ENCODE measurements around the gene TM9SF4.

TM9SF4 gene, protein sequence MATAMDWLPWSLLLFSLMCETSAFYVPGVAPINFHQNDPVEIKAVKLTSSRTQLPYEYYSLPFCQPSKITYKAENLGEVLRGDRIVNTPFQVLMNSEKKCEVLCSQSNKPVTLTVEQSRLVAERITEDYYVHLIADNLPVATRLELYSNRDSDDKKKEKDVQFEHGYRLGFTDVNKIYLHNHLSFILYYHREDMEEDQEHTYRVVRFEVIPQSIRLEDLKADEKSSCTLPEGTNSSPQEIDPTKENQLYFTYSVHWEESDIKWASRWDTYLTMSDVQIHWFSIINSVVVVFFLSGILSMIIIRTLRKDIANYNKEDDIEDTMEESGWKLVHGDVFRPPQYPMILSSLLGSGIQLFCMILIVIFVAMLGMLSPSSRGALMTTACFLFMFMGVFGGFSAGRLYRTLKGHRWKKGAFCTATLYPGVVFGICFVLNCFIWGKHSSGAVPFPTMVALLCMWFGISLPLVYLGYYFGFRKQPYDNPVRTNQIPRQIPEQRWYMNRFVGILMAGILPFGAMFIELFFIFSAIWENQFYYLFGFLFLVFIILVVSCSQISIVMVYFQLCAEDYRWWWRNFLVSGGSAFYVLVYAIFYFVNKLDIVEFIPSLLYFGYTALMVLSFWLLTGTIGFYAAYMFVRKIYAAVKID

DNA sequence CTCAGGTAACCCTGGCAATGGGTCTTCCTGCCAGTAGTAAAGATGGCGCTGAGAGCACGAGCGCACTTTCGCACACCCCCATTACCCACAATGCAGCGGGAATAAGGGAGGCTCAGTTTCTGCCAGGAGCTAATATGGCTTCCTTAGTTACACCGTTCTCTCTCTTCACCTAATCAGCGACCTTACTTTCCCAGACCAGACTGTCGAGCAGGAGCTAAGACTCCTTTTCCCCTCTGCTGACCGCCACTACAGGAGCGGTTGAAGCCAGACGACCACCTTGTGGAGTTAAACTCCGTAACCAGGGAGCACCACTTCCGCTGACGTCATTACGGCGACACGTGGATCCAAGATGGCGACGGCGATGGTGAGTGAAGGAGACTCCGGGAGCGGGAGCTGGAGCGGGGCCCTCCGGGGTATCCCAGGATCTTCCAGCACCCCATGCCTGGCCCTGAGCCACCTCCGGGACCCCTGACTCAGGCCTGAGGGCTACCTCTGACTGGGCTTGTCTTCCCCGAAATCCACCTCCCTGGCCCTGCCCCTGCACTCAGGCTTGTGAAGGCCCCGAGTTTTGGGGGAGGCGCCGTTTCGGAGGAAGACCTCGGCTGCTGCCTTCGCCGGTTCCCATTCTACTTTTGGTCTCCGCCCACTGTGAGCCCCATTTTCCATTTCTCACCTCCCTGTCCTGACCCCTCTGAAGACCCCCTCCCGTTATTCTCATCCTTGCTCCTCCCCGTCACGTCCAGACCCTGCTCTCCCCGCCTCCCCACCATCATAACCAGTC lies at the start of gene TM9SF4:
Gene TM9SF4, plus strand, starts transcription at position 323 of the 781 bp plus-strand sequence. Its CDS starts 27 bp downstream, at position 350.
- peak; percentile 82 for DNase-seq

DNA sequence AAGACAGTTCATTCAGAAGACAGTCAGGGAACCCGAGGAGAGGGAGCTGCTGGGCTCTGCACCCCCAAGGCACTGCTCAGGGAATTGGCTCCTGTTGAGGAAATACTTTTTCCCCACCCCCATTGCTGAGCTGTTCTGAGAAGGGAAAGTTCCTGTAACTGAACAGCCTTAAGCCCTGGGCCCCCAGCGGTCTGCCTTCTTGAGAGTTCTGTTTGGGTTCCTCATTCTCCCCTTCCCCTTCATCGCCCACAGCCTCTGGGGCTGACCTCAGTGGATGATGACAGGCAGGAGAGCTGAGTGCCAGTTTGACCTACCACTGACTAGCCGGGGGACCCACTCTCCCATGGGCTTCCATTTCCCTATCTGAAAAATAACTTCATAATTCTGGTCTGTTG lies 46.7 kb upstream of the TM9SF4 start:
- no peak for DNase-seq

DNA sequence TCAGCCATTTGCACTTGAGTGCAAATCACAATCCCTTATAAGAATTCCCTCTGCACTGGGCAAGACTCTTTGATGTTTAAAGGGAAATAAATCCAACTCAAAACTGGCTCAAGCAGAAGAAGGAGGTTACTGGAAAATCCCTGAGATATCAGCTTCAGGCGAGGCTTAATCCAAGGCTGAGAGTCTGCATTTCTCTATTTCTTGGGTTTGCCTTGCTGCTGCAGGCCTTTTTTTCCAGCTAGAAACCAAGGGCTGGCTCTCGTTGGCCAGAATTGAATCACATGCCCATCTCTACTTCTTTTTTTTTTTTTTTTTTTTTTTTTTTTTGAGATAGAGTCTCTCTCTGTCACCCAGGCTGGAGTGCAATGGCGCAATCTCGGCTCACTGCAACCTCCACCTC lies 45.8 kb upstream of the TM9SF4 start:
- DNase-seq, result no peak

DNA sequence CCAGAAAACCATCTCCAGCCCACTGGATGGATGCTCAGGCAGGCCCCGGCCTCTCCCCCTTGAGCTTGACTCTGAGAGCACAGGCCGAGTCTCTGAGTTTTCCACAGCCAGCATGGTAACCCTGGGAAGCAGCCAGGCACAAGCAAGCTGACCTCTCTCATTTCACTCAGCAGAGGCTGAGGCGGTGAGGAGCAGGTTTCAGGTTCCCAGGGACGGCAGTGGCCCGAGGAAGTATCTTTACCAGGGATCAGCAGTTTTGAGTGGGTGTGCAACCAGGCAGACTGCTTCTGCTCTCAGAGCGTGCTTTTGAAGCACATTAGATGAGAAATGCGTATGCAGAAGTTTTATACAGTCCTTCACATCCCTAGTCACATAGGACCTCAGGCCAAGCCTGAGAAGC lies 44.8 kb upstream of the TM9SF4 start:
- DNase-seq, result no peak

DNA sequence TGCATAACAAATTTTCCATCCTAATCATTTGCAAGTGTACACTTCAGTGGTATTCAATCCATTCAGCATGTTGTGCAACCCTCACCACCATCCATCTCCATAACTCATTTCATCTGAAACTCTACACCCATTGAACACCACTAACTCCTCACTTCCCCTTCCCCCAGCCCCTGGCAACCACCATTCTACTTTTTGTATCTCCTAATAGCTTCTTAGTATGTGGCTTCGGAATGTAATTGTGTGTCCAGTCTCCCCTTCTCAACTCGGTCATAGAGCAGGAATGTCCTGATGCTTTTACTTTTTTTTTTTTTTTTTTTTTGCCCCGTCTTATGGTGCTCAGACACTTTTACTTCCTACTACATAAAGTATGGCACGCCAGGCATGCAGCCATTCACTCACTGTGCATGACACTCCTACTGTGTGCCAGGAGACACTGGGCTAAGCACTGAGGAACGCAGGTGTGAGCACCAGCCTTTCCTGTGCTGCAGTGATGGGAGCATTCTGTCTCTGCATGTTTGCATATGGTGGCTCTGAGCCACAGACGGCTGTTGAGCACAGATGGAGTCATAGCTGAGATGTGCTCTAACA lies 42.2 kb upstream of the TM9SF4 start:
- DNase-seq, result no peak

DNA sequence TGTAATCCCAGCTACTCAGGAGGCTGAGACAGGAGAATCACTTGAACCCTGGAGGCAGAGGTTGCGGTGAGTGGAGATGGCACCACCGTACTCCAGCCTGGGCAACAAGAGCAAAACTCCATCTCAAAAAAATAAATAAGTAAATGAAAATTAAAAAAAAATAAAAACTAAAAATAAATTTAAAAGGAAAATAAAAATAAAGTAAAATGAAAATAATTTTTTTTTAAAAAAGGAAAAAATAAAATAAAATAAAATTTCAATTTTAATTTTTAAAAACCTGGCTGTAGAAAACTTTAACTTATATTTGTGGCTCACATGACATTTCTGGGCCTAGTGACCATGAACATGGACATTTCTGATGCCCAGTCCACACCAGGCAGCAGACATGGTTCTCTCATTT lies 41.3 kb upstream of the TM9SF4 start:
- no peak for DNase-seq

DNA sequence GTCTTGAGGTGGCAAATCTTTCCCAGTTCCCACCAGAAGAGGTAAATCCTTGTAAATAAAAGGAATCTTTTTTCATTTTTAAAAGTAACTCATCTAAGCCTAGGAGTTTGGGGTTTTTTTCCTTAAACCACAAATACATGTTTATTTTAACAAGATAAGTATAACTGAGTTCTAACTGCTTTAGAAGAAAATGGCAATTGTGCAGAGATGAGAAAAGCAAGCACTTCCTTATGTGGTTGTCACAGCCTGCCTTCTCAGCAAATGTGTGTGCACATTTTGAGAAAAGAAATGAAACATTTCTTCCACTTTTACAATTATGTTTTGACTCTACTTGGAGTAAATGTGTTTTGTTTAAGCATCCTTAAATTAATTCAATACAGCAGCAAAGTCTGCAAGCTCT lies 39.8 kb upstream of the TM9SF4 start:
- DNase-seq, result no peak

DNA sequence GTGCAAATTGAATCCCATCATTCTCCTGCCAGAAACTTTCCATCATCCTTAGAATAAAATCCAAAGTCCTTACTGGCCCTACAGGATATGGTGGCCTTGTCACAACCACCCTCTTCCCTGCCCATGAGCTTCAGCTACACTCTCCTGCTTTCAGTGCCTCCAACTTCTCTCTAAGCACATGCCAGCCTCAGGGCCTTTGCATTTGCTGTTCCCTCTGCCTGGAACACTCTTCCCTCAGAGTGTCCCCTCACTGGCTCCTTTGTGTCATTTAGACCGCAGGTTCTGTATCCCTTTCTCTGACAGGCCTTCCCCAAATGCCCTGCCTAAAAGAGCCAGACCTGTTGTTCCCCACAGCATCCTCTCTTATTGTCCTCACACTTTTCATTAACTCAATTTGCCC lies 39.2 kb upstream of the TM9SF4 start:
- no peak for DNase-seq

DNA sequence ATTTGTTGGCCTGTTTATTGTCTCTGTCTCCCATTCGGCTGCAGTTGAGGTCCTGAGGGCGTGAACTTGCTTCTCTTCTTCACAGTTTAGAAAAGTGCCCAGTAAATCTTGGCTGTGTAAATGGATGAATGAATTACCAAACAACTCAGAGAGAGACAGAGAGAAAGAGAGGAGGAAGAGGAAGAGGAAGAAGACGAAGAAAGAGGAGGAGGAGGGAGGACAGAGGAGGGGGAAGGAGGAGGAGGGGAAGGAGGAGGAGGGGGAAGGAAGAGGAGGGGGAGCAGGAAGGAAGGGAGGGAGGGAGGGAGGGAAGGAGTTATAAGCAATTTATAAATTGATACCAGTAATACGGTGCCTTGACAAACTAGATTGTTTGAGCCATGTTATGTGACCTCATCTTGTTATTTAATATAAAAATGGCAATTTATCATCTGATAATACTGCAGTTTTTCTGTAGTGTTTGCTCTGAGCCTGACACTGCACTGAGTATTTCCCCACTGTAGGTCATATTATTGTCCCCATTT lies 38.8 kb upstream of the TM9SF4 start:
- DNase-seq, result no peak

DNA sequence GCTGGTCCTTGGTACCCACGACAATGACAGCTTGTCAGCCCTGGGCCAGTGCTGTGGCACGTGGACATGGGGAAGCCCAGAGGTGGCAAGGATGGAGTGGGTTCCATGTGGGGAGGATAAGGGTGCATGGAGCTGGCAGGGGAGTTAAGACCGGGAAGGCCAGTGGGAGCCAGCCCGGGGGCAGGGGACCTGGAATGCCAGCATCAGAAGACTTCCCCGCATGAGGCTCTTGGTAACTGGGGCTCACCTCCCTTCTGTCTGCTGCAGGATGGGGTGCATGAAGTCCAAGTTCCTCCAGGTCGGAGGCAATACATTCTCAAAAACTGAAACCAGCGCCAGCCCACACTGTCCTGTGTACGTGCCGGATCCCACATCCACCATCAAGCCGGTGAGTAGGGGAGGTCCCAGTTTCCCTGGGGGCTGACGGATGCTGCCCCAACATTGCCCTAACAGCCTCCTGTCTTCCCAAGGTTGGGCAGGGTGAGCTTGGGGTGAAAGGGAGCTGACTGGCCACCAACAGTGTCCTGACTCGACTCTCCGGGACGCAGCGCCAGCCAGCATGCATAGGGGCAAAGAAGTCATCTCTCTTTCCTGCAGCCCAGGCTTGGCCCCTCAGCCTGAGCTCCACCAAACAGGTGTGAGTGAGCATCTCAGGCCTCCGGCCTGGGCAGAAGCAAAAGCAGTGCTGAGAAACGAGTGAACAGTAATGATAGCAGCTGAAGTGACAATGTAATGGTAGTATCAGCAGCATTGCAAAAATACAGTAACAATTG lies 37.9 kb upstream of the TM9SF4 start:
- no peak for DNase-seq

DNA sequence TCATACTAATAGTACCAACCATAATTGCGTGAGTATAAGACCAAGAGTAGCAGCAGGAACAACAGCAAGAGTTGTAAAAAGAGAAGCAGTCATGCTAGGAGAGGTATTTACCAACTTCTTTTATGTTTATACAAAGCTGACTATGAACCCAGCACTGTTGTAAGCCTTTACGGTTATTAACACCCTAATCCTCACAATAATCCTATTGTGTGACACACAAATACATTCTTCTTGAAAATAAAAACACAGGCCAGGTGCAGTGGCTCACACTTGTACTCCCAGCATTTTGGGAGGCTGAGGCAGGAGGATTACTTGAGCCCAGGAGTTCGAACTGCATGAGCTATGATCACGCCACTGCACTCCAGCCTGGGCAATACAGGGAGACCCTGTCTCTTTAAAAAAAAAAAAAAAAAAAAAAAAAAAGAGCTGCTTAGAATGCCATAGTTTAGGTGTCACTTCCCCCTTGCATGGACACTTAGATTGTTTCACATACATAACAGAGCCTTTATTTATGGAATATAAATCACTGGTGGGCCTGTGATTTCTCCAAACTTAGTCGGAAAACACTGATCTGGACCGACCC lies 37.3 kb upstream of the TM9SF4 start:
- no peak for DNase-seq

DNA sequence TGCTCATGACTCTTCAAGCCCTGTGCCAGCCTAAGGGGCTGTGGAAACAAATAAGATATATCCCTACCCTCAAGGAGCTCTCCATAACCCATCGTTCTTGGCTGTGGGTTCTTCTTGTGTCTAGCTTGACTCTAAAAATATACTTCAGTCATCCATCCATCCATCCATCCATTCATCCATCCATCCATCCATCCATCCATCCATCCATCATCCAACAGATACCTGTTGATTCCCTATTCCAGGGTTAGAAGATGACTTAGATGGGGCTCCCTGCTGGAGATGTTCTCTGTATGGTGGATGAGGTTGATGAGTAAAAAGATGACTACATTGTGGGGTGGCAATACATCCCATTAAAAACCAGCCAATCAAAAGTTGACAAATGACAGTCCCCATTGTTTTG lies 34.0 kb upstream of the TM9SF4 start:
- no peak for DNase-seq

DNA sequence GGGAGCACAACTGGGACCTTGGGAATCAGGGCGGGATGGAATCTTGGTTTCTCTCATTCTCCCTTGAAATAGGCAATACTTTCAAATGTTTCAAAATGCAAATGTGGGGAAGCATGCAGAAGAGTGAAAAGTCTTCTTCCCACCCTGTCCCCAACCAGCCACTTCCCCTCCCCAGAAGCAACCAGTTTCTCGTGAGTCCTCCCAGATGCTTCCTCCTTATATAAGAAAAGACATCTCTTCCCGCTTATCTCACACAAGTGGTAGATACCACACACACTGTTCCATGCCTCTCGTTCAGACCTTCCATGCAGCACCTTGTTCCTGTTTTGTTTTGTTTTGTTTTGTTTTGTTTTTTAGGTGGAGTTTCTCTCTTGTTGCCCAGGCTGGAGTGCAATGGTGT lies 32.3 kb upstream of the TM9SF4 start:
- DNase-seq, result no peak

DNA sequence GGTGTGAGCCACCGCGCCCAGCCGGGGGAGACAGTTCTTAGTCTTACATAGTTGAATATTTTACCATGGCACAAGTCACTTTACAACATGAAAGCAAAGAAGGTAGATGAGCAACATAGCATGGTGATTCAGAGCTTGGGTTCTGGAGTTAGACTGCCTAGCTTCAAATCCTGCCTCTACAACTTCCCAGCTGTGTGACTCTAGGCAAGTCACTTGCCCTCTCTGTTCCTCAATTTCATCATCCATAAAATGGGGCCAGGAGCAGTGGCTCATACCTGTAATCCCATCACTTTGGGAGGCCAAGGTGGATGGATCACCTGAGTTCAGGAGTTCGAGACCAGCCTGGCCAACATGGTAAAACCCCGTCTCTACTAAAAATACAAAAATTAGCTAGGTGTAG lies 31.2 kb upstream of the TM9SF4 start:
- DNase-seq, result no peak

DNA sequence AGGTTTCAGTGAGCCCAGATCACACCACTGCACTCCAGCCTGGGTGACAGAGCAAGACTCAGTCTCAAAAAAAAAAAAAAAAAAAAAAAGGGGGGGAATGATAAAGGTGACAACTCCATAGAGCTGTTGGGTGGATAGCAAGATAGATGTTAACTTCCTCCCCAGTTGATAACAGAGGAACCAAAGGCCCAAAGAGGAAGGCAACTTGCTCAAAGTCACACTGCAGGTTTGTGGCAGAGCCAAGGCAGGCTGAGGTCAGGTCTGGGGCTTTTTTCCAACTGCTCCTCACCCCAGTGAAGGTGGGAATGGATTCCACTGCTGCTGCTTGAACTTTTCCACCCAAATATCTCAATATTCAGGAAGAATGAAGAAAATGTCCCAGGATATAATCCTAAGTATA lies 30.7 kb upstream of the TM9SF4 start:
- DNase-seq, result no peak

DNA sequence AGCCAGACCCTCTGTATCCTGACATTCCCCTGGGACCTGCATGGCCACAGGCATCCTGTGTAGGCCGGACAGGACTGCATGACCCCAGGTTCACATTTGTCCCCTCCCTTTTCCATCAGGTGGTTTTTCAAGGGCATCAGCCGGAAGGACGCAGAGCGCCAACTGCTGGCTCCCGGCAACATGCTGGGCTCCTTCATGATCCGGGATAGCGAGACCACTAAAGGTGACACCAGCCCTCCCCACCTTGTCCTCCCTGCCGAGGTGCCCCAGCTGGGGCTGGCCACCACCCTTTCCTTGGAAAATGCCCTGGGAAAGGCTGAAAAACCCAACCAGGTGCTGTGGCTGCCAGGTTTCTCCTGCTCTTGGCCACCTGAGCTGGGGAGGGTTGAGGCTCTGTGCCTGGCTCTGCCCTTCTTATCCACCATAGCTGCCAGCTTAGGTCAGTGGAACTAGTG lies 29.8 kb upstream of the TM9SF4 start:
- no peak for DNase-seq

DNA sequence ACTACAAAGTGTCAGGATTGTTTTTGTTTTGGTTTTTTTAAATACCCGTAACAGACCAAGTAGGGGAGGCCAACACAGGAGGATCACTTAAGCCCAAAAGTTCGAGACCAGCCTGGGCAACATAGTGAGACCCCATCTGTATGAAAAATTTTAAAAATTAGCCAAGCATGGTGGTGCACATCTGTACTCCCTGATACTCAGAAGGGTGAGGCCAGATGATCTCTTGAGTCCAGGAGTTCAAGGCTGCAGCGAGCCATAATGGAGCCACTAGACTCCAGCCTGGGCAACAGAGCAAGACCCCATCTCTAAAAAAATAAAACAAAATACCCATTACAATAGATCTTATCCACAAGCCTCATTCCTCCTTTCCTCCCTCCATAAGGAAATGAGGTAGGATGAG lies 28.7 kb upstream of the TM9SF4 start:
- DNase-seq, result no peak

DNA sequence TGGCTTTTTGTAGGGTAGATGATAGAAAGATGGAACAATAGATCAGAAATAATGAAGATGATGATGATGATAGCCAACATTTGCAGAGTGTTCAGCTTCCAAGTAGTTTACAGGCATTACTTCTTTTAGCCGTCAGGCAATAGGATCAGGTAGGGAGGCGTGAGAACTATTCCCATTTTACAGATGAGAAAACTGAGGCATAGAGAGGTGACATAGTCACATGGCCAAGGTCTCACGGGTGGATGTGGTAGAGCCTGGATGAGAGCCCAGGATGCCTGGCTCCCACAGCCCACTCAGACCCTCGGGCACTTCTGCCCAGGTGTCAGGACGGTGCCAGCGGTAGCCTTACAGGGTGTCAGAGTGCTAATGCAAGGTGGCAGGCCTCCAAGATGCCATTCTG lies 26.0 kb upstream of the TM9SF4 start:
- DNase-seq, result no peak

DNA sequence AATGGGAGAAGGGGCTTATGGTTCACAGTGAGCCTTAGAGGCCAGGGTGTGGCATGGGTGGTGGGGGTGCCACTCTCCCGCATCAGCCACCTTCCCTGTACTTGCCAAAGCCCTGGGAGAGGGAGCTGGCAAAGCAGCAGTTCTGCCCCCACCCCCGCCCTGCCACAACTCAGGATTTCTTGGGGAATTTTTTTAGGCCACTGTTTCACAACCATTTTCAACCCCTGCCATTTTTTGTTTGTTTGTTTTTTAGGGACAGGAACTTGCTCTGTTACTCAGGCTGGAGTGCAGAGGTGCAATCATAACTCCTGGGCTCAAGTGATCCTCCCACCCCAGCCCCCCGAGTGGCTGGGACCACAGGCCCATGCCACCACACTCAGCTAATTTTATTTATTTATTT lies 22.4 kb upstream of the TM9SF4 start:
- no peak for DNase-seq

DNA sequence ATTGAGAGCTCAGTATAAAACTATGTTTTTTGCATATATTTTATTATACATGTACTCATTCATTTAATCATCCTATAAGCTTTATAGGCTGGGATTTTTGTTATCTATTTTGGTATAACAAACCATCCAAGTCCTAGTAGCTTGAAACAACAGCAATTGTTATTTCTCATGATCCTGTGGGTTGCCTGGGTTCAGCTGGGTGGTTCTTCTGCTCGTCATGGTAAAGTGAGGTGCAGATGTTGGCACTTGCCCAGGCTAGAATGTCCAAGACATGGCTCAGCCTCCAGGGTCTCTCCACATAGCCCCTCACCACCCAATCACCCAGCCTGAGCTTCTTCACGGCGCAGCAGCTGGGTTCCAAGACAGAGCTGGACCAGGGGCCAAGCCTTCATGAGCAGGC lies 20.8 kb upstream of the TM9SF4 start:
- DNase-seq, result no peak

DNA sequence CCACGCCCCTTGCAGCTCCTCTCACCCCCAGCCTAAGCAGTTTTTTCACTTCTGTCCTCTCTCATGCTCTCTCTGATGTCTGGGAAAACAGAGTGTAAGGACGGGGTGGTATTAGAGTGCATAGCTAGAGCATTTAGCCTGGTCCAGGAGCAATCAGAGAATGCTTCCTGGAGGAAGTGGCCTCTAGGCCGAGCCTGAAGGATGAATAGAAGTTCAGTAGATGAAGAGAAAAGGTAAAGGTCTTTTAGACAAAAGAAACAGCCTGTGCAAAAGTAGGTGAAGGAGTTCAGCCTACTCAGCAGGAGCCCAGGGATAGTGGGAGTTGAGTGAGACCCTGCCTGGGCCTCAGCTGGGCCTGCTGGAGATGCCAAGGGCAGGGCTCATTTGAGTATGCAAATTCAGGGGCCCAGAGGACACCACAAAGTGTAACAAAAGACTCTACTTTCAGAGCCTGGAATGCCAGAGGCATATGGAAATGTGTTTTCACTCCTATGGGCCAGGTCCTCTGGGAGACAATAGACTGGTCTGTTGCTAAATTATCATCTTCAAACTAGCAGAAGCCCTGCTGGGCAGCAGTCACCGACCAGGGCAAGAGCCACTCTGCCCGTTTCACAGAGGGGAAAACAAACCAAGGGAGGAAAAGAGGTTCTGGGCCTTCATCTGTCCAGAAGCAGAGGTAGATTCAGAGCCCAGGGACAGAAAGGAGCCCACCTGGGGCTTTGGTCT lies 19.7 kb upstream of the TM9SF4 start:
- DNase-seq, result no peak
